HEK293 (cell line): ENCODE data around the gene ASCL5.

Experiments used
- CTCF ChIP-seq: fragments of 450-650 bp; formaldehyde crosslinking; IDR thresholded peaks from 2 replicates; pipeline ENCODE4 v1.5.1; 2016; ENCODE audit warnings: missing biosample characterization, missing genetic modification characterization
- SETDB1 ChIP-seq: IDR thresholded peaks from one replicate; pipeline ENCODE4 v1.6.1; 2017; ENCODE audit warnings: mild to moderate bottlenecking, low read length, moderate library complexity, mixed read lengths; ENCODE audit not compliant: insufficient read length
- YY2 ChIP-seq: fragments of 450-650 bp; formaldehyde crosslinking; IDR thresholded peaks from 2 replicates; pipeline ENCODE4 v1.5.1; 2016; ENCODE audit warnings: missing biosample characterization, missing genetic modification characterization
- ZNF391 ChIP-seq: fragments of 450-650 bp; formaldehyde crosslinking; IDR thresholded peaks from 2 replicates; pipeline ENCODE4 v1.5.1; 2016; ENCODE audit warnings: low read depth, missing biosample characterization, missing genetic modification characterization, borderline replicate concordance
- ZNF580 ChIP-seq: fragments of 450-650 bp; formaldehyde crosslinking; IDR thresholded peaks from 2 replicates; pipeline ENCODE4 v1.5.1; 2016; ENCODE audit warnings: missing biosample characterization, missing genetic modification characterization
- ZNF623 ChIP-seq: fragments of 450-650 bp; formaldehyde crosslinking; IDR thresholded peaks from 2 replicates; pipeline ENCODE4 v1.5.1; 2016; ENCODE audit warnings: missing biosample characterization, missing genetic modification characterization

GRCh38 chr1:201096041-201096461 lies 30.9 kb downstream of the ASCL5 start:
- TF ChIP-seq CTCF (tag by site-specific recombination) (no peak), YY2 (tag by site-specific recombination) (no peak), ZNF391 (tag by site-specific recombination) (no peak), ZNF623 (no peak), ZNF580 (tag by site-specific recombination) (no peak), SETDB1 (no peak)
